ENCODE measurements around the gene DSG3.

- TF ChIP-seq CTCF (IDR thresholded peaks at IDR 0.05) (no peak), POLR2A (IDR thresholded peaks at IDR 0.05) (no peak)
These were observed 44.0 kb downstream of the DSG3 start for GRCh38 chr18:31491586-31491985.
